Activated T-cell treated with anti-CD3 and anti-CD28 coated beads for 48 hours (primary cell): ENCODE data around the gene AP3M1.
"Not testable (repeated sequence)": the region's sequence is repeated elsewhere in the genome, so short reads cannot be mapped to it uniquely, and the experiment has no call there.

Experiments
- DNase-seq: peaks from one replicate; pipeline ENCODE4 v3.0.0-alpha.2; 2020; ENCODE audit warnings: low read depth

The AP3M1 gene

DNA sequence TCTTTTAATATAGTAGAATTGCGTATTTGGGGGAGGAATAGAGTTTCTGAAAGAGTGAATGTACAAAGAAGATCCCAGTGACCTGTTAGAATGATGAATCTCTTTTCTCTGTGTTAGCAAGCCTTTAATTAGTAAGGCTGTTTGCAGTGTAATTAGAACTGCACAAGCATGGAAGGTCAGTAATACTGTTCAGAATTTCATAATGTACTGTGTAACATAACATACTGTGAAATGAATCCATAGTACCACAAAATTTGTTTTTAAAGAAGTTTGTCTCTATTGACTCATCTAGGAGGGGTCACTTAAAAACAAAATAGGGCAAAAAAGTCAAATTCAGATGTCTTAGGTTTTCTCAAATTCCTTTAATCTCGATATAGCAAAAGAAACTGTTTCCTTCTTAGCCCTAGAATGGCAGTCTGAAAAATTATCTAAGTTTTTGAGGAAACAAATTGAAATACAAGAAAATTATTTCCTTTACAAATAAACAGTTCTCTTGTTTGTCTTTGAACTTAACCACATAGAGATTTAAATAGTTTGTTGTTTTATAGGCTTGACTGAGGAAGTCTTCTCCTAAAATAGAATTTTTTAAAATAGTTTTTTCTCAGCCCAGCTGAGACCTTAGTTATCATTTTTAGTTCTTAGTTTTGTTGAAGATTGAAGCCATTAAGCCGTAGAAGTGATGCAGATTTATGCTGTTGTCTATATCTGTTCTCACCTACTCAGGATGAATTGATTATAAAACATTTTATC is 12.9 kb upstream of the AP3M1 start:
- DNase-seq = no peak

DNA sequence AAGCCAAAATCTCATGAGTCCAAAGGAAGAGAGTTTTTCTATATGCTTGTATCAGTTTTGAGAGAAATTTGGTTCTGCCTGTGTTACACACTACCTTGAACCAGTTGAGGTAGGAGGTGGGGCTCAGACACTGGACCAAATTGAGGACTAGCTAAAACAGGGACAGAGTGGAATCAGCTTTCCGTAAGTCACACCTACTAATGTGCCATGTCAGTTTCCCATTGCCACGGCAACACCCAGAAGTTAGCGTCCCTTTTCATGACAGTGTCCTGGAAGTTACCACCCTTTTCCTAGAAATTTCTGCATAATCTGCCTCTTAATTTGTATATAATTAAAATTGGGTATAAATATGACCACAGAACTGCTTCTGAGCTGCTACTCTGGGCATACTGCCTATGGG is 9.4 kb upstream of the AP3M1 start:
- DNase-seq = no peak

DNA sequence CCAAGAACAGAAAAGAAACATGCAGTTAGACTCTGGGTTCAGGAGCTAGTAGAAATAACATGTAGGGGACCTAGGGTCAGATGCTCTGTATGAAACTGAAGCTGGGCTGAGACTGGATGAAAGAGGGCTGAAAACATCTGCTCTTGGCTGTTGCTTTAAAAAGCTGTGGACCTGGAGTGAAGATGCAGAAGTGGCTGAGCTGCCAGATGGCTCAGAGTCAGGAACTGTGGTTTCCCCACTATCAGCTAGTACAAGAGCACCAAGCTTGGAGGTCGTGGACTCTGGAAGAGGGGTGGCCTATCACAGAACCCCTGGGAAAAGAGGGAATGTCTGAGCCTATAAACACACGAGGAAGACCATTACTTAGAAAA is 6.3 kb upstream of the AP3M1 start:
- no peak for DNase-seq

DNA sequence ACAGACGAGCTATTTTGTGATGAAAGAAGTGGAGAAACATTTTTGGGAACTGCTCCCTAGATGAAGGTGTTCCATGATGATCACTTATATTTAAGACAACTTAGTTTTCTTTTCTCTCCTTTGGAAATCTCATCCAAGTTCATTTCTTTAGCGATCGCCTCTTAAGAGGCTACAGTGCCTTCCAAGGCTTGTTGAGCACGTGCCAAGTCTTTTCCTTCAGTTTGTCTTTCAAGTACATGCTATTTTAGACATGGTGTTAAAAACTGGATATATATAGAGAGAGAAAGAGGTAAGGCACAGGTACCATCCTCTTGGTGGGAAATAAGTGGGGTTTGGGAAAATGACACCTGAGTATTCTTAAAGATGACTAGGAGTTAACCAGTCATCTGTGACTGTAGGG is 3.0 kb upstream of the AP3M1 start:
- no peak for DNase-seq

DNA sequence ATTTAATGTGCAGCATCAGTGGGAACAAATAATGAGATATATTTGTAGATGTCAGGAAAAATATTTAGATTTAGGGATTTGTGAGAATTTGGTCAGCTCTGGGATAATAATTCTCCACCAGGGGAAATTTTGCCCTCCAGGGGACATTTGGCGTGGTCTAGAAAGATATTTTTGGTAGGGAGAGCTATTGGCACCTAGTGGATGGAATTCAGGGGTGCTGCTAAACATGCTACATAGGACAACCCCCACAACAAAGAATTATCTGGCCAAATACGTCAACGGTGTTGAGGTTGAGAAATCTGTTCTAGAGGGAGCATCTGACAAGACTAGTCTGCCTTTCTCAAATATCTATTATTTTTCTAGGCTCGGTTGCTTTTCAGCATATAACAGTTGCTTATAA is 2.5 kb upstream of the AP3M1 start:
- no peak for DNase-seq

DNA sequence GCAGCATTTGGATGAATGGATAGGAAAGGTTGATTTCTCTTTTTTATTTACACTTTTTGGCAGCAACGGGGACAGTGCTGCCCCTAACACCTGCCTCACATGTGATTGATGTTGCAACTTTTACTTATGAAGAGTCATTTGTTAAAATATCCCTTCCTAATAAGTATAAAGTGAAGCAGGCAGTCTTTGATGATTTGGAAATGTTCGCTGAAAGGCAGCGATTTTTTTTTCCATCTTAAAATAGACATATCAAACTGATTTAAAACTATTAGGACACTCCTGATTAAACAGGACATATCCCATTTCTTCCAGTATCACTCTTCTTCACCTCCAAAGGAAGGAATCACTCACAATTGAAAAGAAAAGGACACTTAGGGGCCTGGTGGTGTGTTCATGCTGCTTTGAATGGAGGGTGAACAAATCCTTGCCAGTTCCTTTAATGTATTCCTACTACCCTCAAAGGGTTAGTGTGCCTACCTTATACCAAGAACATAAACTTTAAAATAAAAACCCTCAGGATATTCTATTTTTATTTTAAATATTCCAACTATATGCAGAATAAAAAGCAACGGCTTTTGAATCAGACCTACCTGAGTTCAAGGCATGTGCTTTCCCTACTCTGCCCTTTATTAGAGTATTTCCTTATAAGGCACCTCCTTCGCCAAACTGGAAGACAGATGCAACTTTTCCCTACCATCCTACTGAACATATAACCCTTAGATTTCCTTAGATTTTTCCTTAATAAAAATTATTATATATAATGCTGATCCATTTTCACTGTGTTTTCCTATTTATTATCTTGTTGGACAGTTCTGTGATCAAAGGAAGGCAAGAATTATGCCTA is 1.5 kb upstream of the AP3M1 start:
- no peak for DNase-seq

DNA sequence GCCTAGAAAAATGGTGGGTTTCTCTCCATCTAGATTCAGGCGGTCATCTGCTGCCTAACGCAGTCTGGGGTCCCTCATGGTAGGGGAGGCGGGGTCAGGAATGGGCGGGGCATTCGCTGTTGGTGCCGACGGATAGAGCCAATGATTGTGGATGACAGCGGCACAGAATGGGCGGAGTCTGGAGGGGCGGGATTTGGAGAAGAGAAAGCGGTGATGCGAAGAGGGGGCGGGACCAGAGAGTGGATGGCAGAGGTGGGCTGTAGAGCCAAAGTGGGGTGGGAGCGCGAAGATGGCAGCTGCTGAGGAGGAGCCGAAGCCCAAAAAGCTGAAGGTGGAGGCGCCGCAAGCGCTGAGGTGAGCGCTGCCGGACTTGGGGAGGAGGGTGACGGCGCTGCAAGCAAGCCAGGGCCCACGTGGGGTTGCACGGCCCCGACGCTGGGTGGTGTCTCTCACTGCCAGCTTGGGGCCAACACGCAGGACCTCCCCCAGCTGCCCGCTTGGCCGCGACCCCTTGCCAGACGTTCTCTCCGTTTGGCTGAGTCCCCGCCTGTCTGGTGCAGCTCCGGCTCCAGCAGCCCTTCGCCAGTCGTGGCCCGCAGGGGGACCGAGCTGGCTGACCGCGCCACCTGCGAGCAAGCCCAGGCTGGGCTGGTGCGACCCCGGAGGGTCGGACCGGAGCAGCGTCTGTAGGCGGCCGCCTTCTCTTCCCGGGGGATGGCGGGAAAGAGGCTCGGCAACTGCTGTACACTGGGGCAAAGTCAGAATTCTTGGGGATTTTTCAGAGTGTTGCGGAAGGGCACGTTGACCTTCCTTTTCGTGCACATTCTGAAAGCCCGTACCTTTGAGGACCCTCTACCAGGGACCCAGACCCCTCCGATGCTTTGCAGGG is 606 bp upstream of the AP3M1 start, which contains the start of gene ADK:
ADK (plus strand) TSS at position 232 of the 889 bp plus-strand sequence; CDS start at position 290, 58 bp downstream.
- peak; percentile 99 for DNase-seq

DNA sequence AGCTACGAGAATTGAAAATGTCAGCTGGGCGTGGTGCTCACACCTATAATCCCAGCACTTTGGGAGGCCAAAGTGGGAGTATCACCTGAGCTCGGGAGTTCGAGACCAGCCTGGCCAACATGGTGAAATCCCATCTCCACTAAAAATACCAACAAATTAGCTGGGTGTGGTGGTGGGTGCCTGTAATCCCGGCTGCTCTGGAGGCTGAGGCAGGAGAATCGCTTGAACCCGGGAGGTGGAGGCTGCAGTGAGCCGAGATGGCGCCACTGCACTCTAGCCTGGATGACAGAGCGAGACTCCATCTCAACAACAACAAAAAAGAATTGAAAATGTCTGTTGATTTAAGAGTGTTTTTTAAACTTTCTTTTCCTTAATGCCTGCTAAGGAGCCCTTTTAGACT is 3.6 kb downstream of the AP3M1 start:
- DNase-seq = not testable (repeated sequence)

DNA sequence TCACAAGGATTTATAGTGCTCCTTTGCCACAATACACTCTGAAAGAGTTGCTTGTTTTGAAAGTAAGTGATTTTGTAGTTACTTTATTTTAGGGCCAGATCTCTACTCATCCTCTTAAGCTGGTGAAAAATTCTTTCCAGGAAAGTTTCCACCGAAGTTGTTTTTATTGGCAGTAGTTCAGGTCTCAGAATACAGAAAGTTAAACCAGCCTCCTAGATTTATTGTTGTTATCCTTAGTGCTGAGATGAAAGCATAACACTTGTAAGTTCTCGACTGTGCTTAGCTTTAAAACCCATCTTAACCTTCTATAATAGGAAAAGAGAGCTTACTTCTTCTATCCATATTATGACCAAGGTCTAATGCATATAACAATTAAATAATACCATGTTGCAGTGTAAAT is 5.5 kb downstream of the AP3M1 start:
- no peak for DNase-seq

DNA sequence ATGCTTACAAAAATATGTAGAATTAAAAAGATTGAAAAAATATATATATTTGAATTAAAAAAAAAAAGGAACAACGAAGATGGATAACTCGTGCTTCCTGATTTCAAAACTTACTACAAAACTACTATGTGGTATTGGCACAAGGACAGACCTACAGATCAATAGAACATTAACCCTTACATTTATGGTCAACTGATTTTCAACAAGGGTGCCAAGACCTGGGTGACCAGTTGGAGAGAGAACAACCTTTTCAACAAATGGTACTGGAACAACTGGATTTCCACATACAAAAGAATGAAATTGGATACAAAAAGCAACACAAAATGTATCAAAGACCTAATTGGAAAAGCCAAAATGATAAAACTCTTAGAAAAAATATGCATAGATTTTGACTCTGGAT is 10.1 kb downstream of the AP3M1 start:
- no peak for DNase-seq

DNA sequence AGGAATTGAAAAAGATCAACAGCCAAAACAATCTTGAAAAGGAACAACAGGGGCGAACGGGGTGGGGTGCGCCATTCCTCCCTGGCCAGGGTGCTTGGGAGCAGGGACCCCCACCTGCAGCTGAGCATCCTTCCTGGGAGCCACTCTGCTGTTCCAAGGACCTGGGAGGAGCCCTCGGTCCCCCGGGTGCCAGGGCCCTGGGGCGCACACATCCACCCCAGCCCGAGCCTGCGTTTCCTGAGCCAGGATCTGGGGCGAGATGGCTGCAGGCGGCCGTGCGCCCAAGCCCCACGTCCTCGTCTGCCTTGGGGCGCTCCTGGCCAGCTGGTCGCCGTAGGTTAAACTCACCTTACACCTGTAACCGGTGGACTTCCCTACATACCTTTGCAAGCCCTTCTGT is 10.6 kb downstream of the AP3M1 start:
- DNase-seq = no peak

DNA sequence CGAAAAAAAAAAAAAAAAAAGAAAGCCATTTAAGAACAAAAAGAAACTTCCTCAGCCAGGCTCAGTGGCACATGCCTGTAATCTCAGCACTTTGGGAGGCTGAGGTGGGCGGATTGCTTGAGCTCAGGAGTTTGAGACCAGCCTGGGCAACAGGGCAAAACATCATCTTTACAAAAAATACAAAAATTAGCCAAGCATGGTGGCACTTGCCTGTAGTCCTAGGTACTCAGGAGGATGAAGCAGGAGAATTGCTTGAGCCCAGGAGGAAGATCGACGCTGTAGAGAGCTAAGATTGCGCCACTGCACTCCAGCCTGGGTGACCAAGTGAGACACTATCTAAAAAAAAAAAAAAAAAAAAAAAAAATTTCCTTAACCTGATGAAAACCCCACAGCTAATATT is 12.0 kb downstream of the AP3M1 start:
- DNase-seq = not testable (repeated sequence)

DNA sequence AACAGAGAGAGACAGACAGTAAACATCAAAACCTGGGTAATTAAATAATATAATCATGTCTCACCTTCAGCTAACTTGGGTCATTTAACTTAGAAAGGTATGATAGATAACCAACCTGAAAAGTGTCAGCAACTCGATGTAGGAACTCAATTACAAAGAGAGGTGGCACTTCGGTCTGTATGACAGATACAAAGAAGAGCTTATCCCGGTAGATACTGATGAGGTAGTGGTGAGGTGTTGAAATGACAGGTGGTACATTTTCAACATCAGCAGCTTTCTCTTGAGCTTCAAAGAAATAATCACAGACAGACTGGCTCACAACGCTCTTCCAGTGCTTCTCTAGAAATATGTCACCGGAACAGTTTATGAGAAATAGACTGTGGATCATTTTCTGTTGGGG is 12.6 kb downstream of the AP3M1 start:
- DNase-seq = no peak

DNA sequence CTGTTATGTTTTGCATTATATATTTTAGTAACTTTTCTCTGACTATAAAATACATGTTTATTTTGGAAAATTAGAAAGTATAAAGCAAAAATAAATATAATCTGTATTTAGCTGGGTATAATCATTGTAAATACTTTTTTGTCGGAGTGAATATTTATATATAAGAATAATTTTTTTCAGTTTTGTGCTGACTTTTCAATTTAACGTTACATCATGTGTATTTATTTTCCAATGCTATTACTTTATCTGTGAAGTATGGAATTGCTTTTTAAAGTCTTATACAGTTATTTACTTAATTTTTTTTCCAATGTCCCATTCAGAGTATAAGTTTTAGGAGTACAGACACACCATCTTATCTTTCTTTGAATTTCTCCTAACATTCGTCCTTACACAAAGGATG is 15.2 kb downstream of the AP3M1 start:
- DNase-seq = no peak

DNA sequence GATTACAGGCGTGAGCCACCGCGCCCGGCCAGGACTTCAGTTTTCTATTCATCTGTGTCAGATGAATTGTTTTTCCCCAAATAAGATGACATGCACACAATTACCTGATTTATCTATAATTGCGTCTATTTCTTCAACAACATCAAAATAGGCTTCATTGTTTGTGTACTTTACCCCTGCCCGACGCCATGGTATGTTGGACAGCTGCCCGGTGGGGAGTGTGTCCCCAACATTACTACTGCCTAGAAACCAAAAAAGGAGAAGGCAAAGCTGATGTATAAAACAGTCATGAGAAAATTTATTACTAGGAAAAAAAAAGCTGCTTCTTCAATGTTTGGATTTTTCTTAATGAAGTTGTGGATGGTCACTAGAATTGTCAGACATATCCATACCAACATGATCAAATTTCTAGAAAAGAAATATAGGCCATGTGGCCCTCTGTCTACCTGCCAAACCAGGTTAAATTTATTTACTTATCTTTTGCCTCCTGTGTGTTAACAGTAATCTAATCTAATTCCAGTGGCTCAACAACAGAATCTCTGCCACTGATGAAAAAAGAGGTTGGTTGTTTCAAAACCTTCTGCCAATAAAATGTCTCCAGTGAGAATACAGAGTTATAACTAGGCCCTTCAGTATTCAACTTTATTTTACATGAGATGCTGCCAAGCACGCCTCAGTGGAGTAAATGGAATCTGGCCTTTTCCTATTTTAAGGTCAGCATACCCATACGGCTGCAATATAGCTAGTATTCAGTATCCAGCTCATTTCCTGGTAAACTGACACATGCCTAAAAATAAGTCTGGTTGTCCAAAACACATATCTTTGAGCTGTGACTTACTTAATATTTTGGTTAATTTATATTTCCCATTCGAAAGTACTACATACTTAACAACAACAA is 16.5 kb downstream of the AP3M1 start:
- no peak for DNase-seq

DNA sequence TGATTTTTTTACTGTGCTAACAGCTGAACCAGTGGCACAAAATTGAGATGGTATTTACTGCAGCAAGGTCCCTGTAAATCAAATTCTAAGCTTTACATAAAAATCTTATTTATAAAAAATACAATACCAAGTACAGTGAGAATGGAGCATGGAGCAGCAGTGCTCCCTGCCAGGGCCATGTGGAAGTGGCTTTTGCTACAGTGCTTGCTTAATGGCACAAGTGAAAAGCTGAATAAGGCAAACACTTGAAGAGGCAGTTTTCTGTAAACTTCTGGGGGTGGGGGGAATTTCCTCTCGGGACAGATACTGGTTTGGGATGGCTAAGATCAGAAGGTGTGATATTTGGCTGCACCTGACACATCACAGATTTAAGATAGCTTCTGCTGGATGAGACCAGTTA is 27.5 kb downstream of the AP3M1 start:
- no peak for DNase-seq

DNA sequence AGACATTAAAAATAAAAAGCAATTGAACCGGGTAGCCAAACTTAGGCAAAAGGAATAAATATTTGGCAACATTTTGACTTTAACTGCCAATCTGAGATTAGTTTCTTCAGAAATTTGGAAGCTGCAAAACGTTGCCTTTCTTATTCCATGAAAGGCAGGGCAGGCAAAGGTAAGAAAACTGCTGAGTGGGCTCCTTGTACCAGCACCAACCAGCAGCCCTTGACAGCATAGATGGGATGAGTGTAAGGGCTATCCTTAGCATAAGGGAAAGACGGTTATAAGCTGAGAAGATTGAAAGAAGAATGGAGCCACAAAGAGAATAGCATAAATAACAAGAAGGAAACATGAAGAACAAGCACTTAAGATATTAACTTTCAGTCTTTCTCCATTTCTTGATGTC is 28.6 kb downstream of the AP3M1 start:
- no peak for DNase-seq

DNA sequence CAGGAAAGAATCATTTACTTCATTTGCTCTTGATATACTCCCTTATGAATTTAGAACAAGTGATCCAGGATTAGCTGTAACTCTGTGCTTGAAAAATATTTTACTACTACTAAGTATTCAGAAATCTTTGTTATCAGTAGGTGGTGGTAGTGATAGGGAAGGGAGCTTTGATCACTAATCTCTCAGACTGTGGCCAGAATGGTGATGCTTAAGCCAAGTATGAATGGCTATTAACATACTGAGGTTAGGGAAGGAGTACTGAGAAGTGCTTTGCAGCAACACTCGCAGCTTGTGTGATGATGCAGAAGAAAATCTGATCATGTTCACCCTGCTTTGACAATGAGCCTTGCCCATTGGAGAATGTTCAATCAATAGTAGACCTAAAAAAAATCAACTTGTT is 29.3 kb downstream of the AP3M1 start:
- DNase-seq = no peak

DNA sequence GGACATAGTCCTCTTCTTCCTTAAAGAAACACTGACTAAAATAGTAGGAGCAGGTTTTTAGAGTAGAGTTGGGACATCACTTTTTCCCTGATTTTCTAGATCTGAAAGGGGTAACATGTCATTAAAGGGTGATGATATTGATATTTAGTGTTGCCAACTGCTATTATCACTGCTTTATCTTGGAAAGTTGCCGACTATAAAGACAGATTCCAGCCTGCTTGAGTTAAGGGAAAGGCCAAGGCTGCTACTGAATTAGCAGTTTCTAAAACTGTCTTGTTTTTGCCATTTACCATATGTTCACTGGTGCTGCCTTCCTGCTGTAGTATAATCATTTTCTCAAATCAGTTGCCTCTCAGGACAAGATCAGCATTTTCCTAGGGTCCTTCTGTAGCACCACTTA is 29.7 kb downstream of the AP3M1 start:
- no peak for DNase-seq

DNA sequence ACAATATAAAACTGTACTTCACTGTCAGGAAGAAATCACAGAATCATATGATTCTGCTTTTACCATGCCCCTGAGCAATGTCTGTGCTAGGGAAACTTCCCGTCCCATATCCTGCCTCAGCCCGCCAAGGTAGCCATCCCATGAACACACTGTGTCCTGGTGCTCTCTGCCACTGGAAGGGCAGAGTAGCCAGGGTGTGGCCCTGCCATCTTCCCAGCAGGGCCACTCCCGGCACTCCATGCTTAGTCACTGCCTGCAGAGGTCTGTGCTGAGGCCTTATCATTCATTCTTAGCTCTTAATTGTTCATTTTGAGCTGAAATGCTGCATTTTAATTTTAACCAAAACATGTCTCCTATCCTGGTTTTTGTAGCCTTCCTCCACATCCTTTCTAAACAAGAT is 31.8 kb downstream of the AP3M1 start:
- no peak for DNase-seq

DNA sequence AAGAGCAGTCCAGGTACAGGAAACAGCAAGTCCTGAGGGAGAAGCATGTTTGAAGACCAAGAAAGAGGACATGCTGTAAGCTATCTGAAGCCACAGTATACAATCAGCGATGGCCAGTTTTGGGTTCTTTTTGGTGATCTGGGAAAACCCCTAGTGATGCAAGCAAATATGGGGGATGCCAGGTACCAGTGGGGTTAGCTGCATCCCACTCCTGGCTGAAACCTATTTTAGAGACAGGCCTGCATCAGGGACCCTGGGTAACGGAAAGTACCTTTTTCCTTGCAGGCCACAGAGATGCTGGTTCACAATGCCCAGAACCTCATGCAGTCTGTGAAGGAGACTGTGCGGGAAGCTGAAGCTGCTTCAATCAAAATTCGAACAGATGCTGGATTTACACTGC is 32.9 kb downstream of the AP3M1 start:
- no peak for DNase-seq

DNA sequence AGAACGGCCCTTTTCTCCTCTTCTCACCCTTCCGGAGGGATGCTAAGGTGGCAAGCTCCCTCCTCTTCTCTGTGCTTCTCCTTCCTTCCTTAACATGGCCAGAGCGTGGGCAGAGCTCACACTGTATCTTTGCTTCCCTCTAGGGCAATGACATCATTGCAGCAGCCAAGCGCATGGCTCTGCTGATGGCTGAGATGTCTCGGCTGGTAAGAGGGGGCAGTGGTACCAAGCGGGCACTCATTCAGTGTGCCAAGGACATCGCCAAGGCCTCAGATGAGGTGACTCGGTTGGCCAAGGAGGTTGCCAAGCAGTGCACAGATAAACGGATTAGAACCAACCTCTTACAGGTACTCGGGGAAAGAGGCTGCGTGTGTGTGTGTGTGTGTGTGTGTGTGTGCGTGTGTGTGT is 36.6 kb downstream of the AP3M1 start:
- no peak for DNase-seq
